IMR-90 (cell line): ENCODE data around the gene EFHD1. TPM values are rescaled to one million over a fixed set of nuclear protein-coding genes. Genes with fewer than 3 reads are reported as not detected.

Source experiments
- ATAC-seq: fragments of 200-7000 bp; cut with Tn5 transposase; 2 replicates; pipeline ENCODE4 v1.9.1; 2020; ENCODE audit warnings: low read depth, mild to moderate bottlenecking, moderate library complexity
- BruUV-seq: library from RNA; stranded (reverse); fragments of 400-500 nt; replicated peaks from 2 replicates; lab custom pipeline; 2021; lab: Mats Ljungman, UMichigan
- CTCF ChIA-PET: fragments of 300-600 bp; formaldehyde crosslinking; extraction: SDS; loops from one replicate; lab custom pipeline; 2021; ENCODE audit warnings: antibody characterized with exemption; lab: Yijun Ruan, JAX
- POLR2A ChIA-PET: fragments of 300-600 bp; sonication (Branson Sonifier 250); formaldehyde crosslinking; loops from one replicate; lab custom pipeline; 2022; ENCODE audit warnings: antibody characterized with exemption; ENCODE audit not compliant: unreplicated experiment; lab: Charles Lee
- DNase-seq: peaks from one replicate; pipeline ENCODE4 v3.0.0; 2013
- H2AFZ ChIP-seq: replicated peaks from 2 replicates; pipeline ENCODE3; 2013; ENCODE audit warnings: low read length, mild to moderate bottlenecking; ENCODE audit not compliant: poor library complexity
- H2AK5ac ChIP-seq: 2 replicates; pipeline ENCODE4 v1.6.1; 2013; ENCODE audit warnings: low read depth, low read length, inconsistent platforms
- H2AK9ac ChIP-seq: replicated peaks from 2 replicates; pipeline ENCODE3; 2013; ENCODE audit warnings: mild to moderate bottlenecking, low read depth, low read length, moderate library complexity; ENCODE audit not compliant: poor library complexity
- H2BK120ac ChIP-seq: 2 replicates; pipeline ENCODE4 v1.6.1; 2013; ENCODE audit warnings: low read depth, low read length, inconsistent platforms
- H2BK15ac ChIP-seq: 3 replicates; pipeline ENCODE4 v1.6.1; 2013; ENCODE audit warnings: low read depth, low read length, inconsistent platforms
- H2BK20ac ChIP-seq: 2 replicates; pipeline ENCODE4 v1.6.1; 2013; ENCODE audit warnings: low read depth, mild to moderate bottlenecking, inconsistent platforms, low read length, moderate library complexity
- H2BK5ac ChIP-seq: 2 replicates; pipeline ENCODE4 v1.6.1; 2013; ENCODE audit warnings: mild to moderate bottlenecking, low read depth, low read length, inconsistent platforms; ENCODE audit not compliant: poor library complexity, severe bottlenecking
- H3K14ac ChIP-seq: replicated peaks from 2 replicates; pipeline ENCODE4 v1.6.1; 2013; ENCODE audit warnings: low read depth, low read length, inconsistent platforms
- H3K18ac ChIP-seq: 2 replicates; pipeline ENCODE4 v1.6.1; 2013; ENCODE audit warnings: low read depth, low read length, control low read depth
- H3K23ac ChIP-seq: 2 replicates; pipeline ENCODE4 v1.6.1; 2013; ENCODE audit warnings: low read depth, low read length, inconsistent platforms
- H3K27ac ChIP-seq: 2 replicates; pipeline ENCODE4 v1.5.1; 2013; ENCODE audit warnings: mild to moderate bottlenecking, control low read depth, low read length; ENCODE audit not compliant: insufficient read depth
- H3K27me3 ChIP-seq: 2 replicates; pipeline ENCODE4 v1.6.1; 2013; ENCODE audit warnings: low read length; ENCODE audit not compliant: control insufficient read depth, insufficient read depth
- H3K36me3 ChIP-seq: 2 replicates; pipeline ENCODE4 v1.6.1; 2013; ENCODE audit warnings: low read length, mixed read lengths; ENCODE audit not compliant: control insufficient read depth, insufficient read depth
- H3K4ac ChIP-seq: 2 replicates; pipeline ENCODE4 v1.6.1; 2013; ENCODE audit warnings: low read depth, low read length, inconsistent platforms
- H3K4me1 ChIP-seq: 2 replicates; pipeline ENCODE4 v1.6.1; 2013; ENCODE audit warnings: low read length, mixed read lengths; ENCODE audit not compliant: control insufficient read depth, insufficient read depth
- H3K4me2 ChIP-seq: 2 replicates; pipeline ENCODE4 v1.6.1; 2013; ENCODE audit warnings: low read depth, mild to moderate bottlenecking, control low read depth, low read length, moderate library complexity
- H3K4me3 ChIP-seq: 2 replicates; pipeline ENCODE4 v1.5.1; 2013; ENCODE audit warnings: low read depth, mild to moderate bottlenecking, control low read depth, low read length, moderate library complexity; ENCODE audit not compliant: insufficient read depth
- H3K56ac ChIP-seq: 2 replicates; pipeline ENCODE4 v1.6.1; 2013; ENCODE audit warnings: low read length, inconsistent platforms; ENCODE audit not compliant: insufficient read depth; ENCODE audit errors: extremely low read depth
- H3K79me1 ChIP-seq, 2 experiments: 2 replicates each; pipeline ENCODE4 v1.6.1; 2013; ENCODE audit warnings: low read length in 2 of 2, inconsistent platforms in 1 of 2, low read depth in 1 of 2
- H3K9ac ChIP-seq: 2 replicates; pipeline ENCODE4 v1.6.1; 2013; ENCODE audit warnings: low read depth, low read length, control low read depth
- H3K9me1 ChIP-seq: 2 replicates; pipeline ENCODE4 v1.6.1; 2013; ENCODE audit warnings: low read length, inconsistent platforms; ENCODE audit not compliant: insufficient read depth
- H3K9me3 ChIP-seq: 2 replicates; pipeline ENCODE4 v1.6.1; 2013; ENCODE audit warnings: low read length; ENCODE audit not compliant: control insufficient read depth, insufficient read depth
- H4K20me1 ChIP-seq: 2 replicates; pipeline ENCODE4 v1.6.1; 2013; ENCODE audit warnings: low read length, inconsistent platforms; ENCODE audit not compliant: insufficient read depth
- H4K5ac ChIP-seq: 2 replicates; pipeline ENCODE4 v1.6.1; 2013; ENCODE audit warnings: mild to moderate bottlenecking, low read depth, low read length, control low read depth
- H4K8ac ChIP-seq, 2 experiments: 2 replicates each; pipeline ENCODE4 v1.6.1; 2013; ENCODE audit warnings: low read depth in 2 of 2, low read length in 2 of 2, control low read depth in 1 of 2, inconsistent platforms in 1 of 2
- H4K91ac ChIP-seq: 2 replicates; pipeline ENCODE4 v1.6.1; 2013; ENCODE audit warnings: low read depth, low read length, inconsistent platforms; ENCODE audit not compliant: insufficient read depth
- BHLHE40 ChIP-seq: fragments of 150-350 bp; IDR thresholded peaks from 2 replicates; pipeline ENCODE4 v1.6.1; 2016; ENCODE audit warnings: mild to moderate bottlenecking, low read depth, low read length
- CEBPB ChIP-seq: IDR thresholded peaks from 2 replicates; pipeline ENCODE4 v1.6.1; 2012; ENCODE audit warnings: low read depth, low read length, improper control_type of control experiment
- CHD1 ChIP-seq: IDR thresholded peaks from 2 replicates; pipeline ENCODE4 v1.6.1; 2012; ENCODE audit warnings: low read depth, low read length, improper control_type of control experiment
- CTCF ChIP-seq: conservative IDR thresholded peaks from 2 replicates; pipeline ENCODE4 v1.5.1; 2012; ENCODE audit warnings: mild to moderate bottlenecking, low read depth, low read length, improper control_type of control experiment
- ELK1 ChIP-seq: fragments of 150-350 bp; IDR thresholded peaks from 2 replicates; pipeline ENCODE4 v1.6.1; 2016; ENCODE audit warnings: low read depth, mild to moderate bottlenecking, low read length, moderate library complexity, borderline replicate concordance
- FOS ChIP-seq: fragments of 150-350 bp; IDR thresholded peaks from 2 replicates; pipeline ENCODE4 v1.6.1; 2016; ENCODE audit warnings: low read depth, low read length
- MAFK ChIP-seq: IDR thresholded peaks from 2 replicates; pipeline ENCODE4 v1.6.1; 2012; ENCODE audit warnings: low read depth, low read length, improper control_type of control experiment
- MAZ ChIP-seq: IDR thresholded peaks from 2 replicates; pipeline ENCODE4 v1.6.1; 2012; ENCODE audit warnings: low read depth, mild to moderate bottlenecking, low read length, improper control_type of control experiment, moderate library complexity, borderline replicate concordance
- MXI1 ChIP-seq: IDR thresholded peaks from 2 replicates; pipeline ENCODE4 v1.6.1; 2012; ENCODE audit warnings: low read depth, mild to moderate bottlenecking, low read length, moderate library complexity, borderline replicate concordance
- NFE2L2 ChIP-seq: fragments of 150-350 bp; IDR thresholded peaks from 2 replicates; pipeline ENCODE4 v1.6.1; 2016; ENCODE audit warnings: low read depth, mild to moderate bottlenecking, low read length
- POLR2A ChIP-seq: IDR thresholded peaks from 2 replicates; pipeline ENCODE4 v1.6.1; 2012; ENCODE audit warnings: mild to moderate bottlenecking, low read depth, low read length
- RAD21 ChIP-seq: IDR thresholded peaks from 2 replicates; pipeline ENCODE4 v1.6.1; 2012; ENCODE audit warnings: low read length, improper control_type of control experiment
- RCOR1 ChIP-seq: IDR thresholded peaks from 2 replicates; pipeline ENCODE4 v1.6.1; 2012; ENCODE audit warnings: mild to moderate bottlenecking, low read length, improper control_type of control experiment; ENCODE audit not compliant: insufficient replicate concordance
- RFX5 ChIP-seq: IDR thresholded peaks from 2 replicates; pipeline ENCODE4 v1.8.0; 2012; ENCODE audit warnings: low read depth, mild to moderate bottlenecking, low read length, moderate library complexity
- SMC3 ChIP-seq: fragments of 150-350 bp; IDR thresholded peaks from 2 replicates; pipeline ENCODE4 v1.6.1; 2016; ENCODE audit warnings: low read depth, mild to moderate bottlenecking, antibody characterized with exemption, low read length, moderate library complexity
- USF2 ChIP-seq: fragments of 150-350 bp; IDR thresholded peaks from 2 replicates; pipeline ENCODE4 v1.6.1; 2017; ENCODE audit warnings: mild to moderate bottlenecking, antibody characterized with exemption, low read length, low read depth
- WGBS, 2 experiments: methylation state at CpG; one replicate each; pipeline versions ENCODE4 v1.1.5 to v1.1.7; 2013; ENCODE audit warnings: missing lambda C conversion rate in 2 of 2; ENCODE audit not compliant: insufficient read length in 1 of 2; ENCODE audit errors: extremely low coverage in 2 of 2; 5-methylcytosine and 5-hydroxymethylcytosine counted together
- dilution Hi-C: fragments of 300-500 bp; cut with HindIII; formaldehyde crosslinking; loops from one replicate; pipeline ENCODE4 v1.14.3; 2018; ENCODE audit warnings: low sequenced_read_pairs; ENCODE audit not compliant: unreplicated experiment
- in situ Hi-C: fragments of 300-500 bp; cut with MboI; formaldehyde crosslinking; loops from 3 replicates; pipeline ENCODE4 v1.14.3; 2019; ENCODE audit warnings: low sequenced_read_pairs, inconsistent platforms, mixed read lengths
- intact Hi-C: fragments of 100-400 bp; cut with micrococcal nuclease; formaldehyde crosslinking; loops from 2 replicates; pipeline ENCODE4 v1.10.0; 2022
- polyA plus RNA-seq, 3 experiments: library from polyadenylated mRNA; depleted of rRNA; stranded (reverse); fragments of >200 nt; gene quantifications; 2 replicates each; pipeline ENCODE4 v1.2.3, GENCODE V29; 2012; ENCODE audit warnings: low replicate concordance in 1 of 3
- total RNA-seq: library from RNA; depleted of rRNA; stranded (reverse); fragments of >200 nt; gene quantifications from 2 replicates; pipeline ENCODE4 v1.2.3, GENCODE V29; 2012

EFHD1 gene
- total and polyA plus RNA-seq, 2 of the 4 experiments (the other 2 are of a cell fraction), result 0.27 TPM; not detected in 1

GRCh38 chr2:232643147-232643425, 9.7 kb downstream of the EFHD1 start:
- Histone ChIP-seq H3K9me1 (no peaks in the 10 kb centered on the region), H3K79me1 (no peaks in the 10 kb centered on the region), H2BK5ac (no peak overlapping the region), H3K18ac (no peak overlapping the region), H3K4me1 (no peaks in the 10 kb centered on the region), H4K5ac (no peak overlapping the region), H3K9ac (no peak overlapping the region), H2BK120ac (no peak overlapping the region), H3K4me2 (no peak overlapping the region), H3K14ac (no peak overlapping the region), H3K36me3 (no peaks in the 10 kb centered on the region), H2AFZ (no peak overlapping the region), H2AK5ac (no peak overlapping the region), H4K91ac (no peak overlapping the region), H3K27ac (no peak overlapping the region), H4K20me1 (no peaks in the 10 kb centered on the region), H3K56ac (no peak overlapping the region), H3K4ac (no peak overlapping the region), H3K9me3 (no peaks in the 10 kb centered on the region), H3K23ac (no peak overlapping the region), H3K27me3 (peaks cover 33% of the 10 kb centered on the region), H2BK15ac (no peak overlapping the region), H4K8ac (no peak overlapping the region), H2AK9ac (no peak overlapping the region), H2BK20ac (no peak overlapping the region), H3K4me3 (no peak overlapping the region)
- CTCF ChIA-PET, result no interaction called here
- intact Hi-C loops (no loop called here), in situ Hi-C loops (no loop called here), dilution Hi-C loops (no loop called here)
- WGBS, 2 experiments, result no CpG with 5 or more reads among the region's 3 CpGs
- DNase-seq, result no peak
- POLR2A ChIA-PET, result no interaction called here
- no TSS peak for BruUV-seq
- TF ChIP-seq SMC3 (no peak), FOS (no peak), NFE2L2 (no peak), ELK1 (no peak), MXI1 (no peak), CHD1 (no peak), BHLHE40 (no peak), MAZ (no peak), MAFK (no peak), RFX5 (no peak), CTCF (no peak), POLR2A (no peak), CEBPB (no peak), RAD21 (no peak), RCOR1 (no peak), USF2 (no peak)
- ATAC-seq, result no peak
